ENCODE data around the gene USP21.

The USP21 gene

GRCh38 chr1:161195171-161195570 lies 35.9 kb downstream of the USP21 start:
- DNase-seq = no peak

DNA sequence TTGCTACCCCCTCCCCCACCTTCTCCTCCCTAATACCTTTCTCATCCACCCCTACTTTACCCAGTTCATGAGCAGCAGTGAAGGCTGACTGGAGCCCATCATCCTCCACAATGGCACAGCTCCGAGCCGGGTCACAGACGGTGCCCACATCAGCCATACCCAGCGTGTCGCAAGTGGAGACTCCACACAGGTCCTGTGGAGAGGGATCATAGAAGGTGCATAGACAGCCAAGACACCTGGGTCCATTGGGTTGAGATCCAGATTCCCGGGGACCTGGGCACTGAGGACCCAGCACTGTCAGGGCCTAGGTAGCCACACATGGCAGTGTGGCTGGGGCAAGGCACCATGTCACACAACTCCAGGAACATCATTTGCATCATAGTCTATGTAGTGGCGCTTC lies 36.8 kb downstream of the USP21 start:
- DNase-seq = no peak

- DNase-seq = no peak
These were observed 37.5 kb downstream of the USP21 start for GRCh38 chr1:161196521-161197451.

DNA sequence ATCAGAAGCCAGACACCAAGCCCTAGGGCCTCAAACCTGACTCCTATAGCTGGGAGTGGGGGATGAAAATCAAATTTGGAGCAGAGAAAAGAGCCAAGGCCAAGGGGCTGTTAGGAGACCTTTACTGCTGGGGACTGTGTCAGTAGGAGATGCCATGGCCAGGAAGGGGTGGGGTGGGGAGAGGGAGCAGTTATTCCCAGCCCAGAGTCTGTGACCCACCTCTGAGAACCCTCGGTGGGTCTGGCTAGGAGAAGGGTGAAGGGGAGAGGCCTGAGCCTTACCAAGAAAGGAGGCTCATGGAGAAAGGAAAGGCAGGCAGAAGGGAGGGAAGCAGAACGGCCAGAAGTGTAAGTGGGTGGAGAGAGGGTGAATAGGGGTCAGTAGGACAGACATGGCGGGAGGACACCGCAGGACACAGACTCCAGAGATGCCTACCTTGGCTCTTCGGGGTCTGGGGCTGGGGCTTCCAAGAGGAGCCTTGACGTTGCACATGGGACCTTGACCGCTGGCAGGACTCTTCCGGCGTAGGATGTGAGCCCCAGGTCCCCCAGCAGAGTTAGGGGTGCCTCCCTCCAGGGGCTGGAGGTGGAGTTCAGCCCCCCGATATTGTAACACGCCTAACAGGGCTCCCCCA lies 38.4 kb downstream of the USP21 start:
- DNase-seq = no peak

DNA sequence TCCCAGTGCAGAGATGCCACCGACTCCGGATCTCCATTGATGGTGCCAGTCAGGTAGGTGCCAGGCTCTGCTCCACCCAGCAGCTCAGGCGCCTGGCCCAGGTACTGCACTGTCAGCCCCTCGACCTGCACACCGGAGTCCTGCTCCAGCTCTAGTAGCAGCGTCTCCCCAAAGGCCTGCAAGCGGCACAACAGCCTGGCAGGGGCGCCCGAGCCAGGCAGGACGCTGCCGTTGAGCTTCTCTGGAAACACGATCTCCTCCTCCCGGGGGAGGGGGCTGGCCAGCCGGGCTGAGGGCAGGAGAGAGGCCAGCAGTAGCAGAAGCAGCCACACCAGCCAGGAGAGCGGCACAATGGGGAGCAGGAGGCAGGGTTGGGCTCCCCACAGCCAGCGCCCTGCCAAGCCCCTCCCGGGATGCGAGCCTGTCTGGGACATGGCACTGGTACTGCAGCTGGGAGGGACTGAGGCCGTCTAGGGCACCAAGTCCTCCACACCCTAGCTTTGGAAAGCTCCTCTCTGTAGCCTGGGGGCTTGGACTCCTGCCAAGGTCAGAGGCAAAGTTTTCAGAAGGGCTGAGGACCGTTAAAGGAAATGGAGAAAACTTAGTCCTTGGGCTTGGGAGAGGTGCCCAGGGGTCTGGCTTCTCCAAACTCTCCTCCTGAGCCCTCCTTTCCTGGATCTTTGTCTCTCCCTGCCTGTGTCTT lies 39.0 kb downstream of the USP21 start:
- peak; percentile 38 for DNase-seq

DNA sequence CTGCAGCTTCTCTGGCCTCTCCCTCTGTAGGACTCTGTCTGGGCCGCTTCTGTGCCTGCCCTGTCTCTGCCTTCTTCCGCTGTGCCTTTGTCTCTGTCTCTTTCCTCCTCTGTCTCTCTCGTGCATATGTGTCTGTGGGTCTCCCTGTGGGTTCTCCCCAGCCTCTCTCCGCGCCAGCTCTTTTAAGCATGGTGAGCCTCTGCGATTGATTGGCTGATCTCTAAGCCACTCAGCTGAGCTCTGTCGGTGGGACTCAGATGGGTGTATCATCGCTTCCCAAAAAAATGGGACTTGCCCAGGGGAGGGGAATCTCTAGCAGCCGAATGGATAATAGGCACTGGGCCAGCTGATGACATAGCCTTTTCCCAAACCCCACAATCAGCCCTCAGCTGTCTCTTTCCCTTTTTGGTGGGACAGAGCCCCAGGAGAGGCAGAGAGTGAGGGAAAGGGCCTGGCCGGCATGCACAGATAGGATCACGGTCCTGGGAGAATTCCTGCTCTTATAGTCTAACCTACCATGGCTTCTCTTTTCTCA lies 39.7 kb downstream of the USP21 start, which contains the start of gene ADAMTS4:
Gene ADAMTS4 (minus strand): TSS at position 158 of the 535 bp plus-strand sequence. CDS start 427 bp downstream, outside the sequence.
- DNase-seq = no peak

DNA sequence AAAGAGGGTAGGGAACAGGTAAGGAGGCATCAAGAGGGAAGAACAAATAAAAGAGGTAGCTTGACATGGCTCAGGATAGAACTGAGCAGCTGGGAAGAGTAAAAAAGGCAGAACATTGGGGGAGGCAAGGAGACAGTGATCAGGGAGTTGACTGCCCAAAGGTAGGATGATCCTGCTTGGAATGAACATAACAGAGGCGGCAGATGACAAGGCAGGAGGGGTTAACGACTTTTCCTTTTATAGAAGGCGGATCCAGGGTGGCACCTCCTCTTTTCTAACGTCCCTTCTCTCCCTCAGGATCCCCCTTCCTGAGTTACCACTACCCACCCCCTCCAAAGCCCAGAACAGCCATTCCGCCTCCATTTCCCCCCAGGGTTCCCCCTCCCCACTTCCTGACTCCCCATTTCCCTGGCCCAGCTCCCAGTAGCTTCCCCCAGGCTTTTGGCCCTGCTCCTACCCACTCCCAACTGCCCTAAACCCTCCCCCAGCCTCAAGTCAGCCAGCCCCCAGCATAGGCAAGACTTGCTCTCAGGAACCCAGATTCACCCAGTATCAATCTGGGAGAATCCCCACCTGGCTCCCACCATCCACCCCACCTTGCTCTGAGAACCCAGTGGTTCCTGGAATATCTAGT lies 40.3 kb downstream of the USP21 start:
- DNase-seq = no peak

DNA sequence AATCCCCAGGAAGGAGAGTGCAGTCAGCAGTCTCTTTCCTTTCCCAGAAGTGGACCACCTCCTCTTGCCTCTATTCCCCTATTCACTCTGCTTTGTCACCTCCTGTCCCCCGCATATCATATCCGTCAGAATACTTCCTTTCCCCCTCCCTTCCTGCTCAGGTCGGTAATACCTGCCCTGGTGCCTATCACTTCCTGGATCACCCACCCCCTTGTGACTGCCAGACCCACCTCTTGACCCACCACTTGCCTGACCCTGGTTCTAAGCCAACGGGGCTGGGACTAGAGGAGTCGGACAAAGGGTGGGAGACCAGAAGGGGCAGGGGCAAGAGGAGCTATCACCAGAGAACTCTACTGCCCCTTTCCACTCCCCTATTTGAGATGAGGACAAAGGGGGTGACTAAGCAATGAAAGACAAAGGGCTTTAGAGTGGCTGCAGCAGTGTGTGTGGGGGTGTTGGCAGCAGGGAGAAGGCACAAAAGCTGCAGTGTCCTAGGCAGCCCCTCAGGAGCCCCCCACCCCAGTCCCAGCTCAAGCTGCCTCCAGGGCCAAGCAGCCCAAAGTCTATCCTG lies 41.2 kb downstream of the USP21 start:
- DNase-seq = no peak

DNA sequence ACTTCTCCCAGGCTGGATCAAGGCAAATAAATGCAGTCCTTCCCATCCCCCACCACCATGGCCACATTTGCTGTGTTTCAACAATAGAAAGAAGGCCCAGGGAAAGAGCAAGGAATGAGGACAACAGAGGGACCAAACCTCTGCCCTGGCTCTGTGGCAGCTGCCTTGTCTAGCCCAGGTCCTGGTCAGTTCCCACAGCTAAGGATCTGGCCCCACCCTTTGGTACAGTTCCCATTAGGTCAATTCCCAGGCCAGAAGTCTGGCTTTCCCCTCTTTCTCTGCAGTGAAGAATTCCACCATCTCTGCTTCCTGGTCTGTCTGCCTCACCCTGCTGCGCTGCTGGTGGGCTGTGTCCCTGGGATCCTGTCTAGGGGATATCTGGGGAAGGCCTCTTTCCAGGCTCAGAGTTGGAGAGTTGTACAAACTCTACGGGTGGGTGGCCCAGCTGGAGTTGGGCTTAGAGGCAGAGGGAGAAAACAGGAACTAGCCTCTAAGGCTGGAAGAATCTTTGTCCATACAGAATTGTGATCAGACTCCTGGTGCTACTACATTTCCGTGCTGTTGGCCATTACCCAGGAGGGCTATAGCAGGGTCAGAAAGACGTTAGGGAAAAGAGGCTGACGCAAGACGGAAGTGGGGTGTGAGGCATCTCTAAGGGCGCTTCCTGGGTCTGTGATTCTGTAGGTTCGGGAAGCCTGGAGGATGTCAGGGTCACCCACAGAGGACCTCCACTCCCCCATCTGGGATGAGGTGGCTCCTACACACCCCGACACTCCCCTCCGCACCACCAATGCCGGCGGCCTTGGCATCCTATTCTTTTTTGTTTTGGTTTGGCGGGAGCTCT lies 41.9 kb downstream of the USP21 start:
- DNase-seq = no peak

GRCh38 chr1:161201836-161202712 lies 42.8 kb downstream of the USP21 start, which contains the start of gene NDUFS2:
NDUFS2 (plus strand) TSS chr1:161202367; CDS start chr1:161202386, 19 bp downstream.
- DNase-seq = peak; percentile 100

GRCh38 chr1:161206411-161207140 lies 47.3 kb downstream of the USP21 start:
- DNase-seq = no peak

DNA sequence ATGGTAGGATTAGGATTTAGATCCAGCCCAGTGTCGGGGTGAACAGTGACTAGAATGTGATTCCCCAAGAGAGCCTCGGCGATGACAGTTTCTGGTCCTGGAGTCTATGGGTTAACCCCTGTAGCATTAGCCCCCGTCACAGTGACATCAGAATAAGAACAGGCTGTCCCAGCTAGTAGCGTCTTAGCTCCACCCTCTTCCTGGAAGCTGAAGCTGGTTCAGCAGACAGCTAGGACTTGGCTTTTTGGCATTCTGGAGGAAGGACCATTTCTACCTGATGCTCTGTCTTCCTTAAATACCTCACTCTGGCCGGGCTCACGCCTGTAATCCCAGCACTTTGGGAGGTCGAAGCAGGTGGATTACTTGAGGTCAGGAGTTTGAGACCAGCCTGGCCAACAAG lies 47.9 kb downstream of the USP21 start:
- DNase-seq = no peak

- peak; percentile 59 for DNase-seq
These were observed 50.6 kb downstream of the USP21 start for GRCh38 chr1:161209790-161210409.

- no peak for DNase-seq
These were observed 55.1 kb downstream of the USP21 start for GRCh38 chr1:161214369-161214768.

GRCh38 chr1:161215076-161215475 lies 55.8 kb downstream of the USP21 start, which contains the start of gene FCER1G:
FCER1G (plus strand) TSS chr1:161215295; CDS start chr1:161215322, 27 bp downstream.
- no peak for DNase-seq

All from DMS153 (cell line).